ENCODE results near the gene TEX101.
A peak's percentile ranks its signal among the peaks of the same experiment; 100 is the strongest.

TEX101 gene

GRCh38 chr19:43450545-43450997 is 35.9 kb downstream of the TEX101 start:
- DNase-seq (ENCODE audit: low spot score): no peak

DNA sequence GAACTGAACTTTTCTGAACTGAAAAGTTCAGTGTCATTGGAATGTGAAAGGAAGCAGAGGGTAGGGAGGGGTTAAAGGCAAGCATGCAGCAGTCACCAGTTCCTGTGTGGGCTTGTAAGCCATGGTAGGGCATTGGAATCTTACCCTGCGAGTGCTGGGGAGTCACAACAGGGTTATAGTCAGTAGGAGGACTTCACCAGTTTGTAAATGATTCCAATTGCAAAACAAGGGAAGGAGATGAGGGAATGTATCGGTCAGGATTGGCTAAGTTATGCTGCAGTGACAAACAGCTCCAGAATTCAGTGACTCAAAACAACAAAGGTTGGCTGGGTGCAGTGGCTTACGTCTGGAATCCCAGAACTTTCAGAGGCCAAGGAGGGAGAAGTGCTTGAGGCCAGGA is 37.9 kb downstream of the TEX101 start:
- DNase-seq (ENCODE audit: low spot score): no peak

- DNase-seq (ENCODE audit: low spot score): no peak
Measured at GRCh38 chr19:43454031-43454430, 39.3 kb downstream of the TEX101 start.

DNA sequence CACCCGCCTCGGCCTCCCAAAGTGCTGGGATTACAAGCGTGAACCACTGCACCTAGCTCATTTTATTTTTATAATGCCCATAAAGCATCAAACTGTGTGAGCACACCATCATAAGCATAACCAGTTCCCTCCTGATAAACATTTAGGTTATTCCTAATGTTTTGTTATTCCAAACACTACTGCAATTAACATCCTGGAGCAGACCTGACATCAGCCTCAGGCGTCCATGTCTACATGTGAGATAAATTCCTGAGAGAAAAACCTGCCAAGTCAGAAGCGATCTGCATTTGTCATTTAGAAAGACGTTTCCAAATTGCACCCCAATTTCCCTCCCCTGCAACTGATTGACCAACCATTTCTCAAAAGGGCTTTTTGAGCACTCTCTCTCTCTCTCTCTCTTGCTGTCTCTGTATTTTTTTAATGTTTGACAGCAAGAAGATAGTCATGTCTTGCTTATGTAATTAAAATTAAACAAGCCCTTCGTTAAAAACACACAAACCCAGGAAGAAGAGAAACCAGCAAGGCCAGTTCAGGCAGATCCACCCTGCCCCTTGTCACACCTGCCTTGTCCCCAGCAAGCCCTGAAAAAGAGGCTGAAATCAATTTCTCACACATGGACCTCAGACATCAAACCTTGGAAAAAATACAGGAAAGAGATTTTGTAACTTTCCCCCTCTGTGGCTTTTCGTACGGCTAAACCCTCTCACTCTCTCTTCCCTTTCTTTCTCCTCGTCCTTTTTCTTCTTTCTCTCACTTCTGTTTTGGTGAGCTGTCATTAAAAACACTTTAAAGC is 40.8 kb downstream of the TEX101 start:
- DNase-seq (ENCODE audit: low spot score): no peak

DNA sequence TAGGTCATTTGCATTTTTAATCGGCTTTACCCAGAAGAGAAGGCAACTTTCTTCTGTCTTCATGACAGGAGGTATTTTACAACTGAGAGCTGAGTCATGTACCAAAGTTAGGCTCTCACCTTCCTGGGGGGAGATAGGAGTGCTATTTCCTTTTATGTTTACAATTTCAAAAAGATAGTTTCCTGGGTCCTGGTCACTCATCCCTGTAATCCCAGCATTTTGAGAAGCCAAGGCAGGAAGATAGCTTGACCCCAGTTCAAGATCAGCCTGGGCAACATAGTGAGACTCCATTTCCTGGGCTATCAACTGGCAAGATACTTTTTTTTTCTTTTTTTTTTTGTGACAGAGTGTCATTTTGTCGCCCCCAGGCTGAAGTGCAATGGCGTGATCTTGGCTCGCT is 43.1 kb downstream of the TEX101 start:
- no peak for DNase-seq (ENCODE audit: low spot score)

GRCh38 chr19:43460362-43461016 is 45.8 kb downstream of the TEX101 start:
- DNase-seq (ENCODE audit: low spot score): no peak

- no peak for DNase-seq (ENCODE audit: low spot score)
Measured at GRCh38 chr19:43461303-43461702, 46.6 kb downstream of the TEX101 start.

GRCh38 chr19:43462383-43462782 is 47.7 kb downstream of the TEX101 start:
- no peak for DNase-seq (ENCODE audit: low spot score)

DNA sequence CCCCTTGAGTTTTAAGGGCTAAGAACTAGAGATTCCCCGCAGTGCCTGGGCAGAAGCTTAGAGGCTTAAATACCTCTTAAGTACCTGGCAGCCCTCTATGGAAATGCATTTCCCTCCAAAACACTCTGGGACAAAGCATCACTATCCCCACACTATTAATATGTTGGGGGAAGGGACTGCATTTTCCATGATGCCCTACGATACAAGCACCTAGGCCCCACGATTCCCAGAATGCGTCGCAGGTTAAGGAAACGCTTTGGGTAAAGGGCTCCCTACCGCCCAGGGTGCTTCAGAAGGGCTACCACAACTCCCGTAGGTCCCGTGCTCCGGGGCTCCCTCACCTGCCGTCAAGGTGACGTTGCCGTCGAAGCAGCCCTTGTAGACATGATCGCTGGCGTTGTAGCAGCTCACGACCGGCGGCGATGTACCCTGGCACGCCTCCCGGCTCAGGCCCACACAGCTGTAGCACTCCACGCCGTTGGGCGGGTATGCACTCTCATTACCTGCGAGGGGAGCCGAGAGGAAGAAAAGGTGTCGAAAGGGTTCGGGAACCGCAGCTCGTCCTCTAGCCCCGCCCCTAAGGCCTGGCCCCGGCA is 48.2 kb downstream of the TEX101 start:
- DNase-seq (ENCODE audit: low spot score): no peak

DNA sequence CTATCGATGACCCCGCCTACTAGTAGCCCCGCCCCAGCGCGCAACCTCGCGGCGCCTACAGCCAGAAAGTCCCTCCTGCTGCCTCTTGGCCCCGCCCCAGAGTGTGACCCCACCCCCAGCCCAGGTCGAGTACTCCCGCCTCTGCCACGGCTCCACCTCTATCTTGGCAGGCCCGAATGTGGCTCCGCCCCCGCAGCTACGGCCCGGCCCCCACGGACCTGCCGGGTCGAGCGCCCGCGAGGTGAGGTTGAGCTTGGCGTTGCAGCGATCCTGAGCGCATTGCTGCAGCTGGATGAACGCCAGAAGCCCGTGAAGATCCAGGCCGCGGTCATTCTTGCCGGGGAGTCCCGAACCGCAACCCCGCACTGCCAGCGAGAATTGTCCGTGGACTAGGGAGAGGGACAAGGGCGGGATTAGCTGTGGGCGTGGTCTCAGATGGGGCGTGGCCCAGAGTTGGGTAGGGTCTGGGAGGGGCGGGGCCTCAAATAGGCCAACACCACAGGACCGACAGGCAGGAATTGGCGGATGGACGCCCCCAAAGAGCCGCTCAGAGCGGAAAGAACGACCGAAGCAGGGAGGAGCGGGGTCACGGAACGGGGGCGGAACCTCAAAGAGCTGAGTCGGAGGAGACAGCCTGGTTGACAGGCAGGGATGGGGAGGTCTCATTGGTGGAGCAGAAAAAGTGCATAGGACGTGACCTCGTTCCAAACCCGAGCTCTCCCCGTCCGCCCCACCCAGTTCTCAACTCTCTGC is 48.9 kb downstream of the TEX101 start:
- DNase-seq (ENCODE audit: low spot score): peak; percentile 100

- DNase-seq (ENCODE audit: low spot score): no peak
Measured at GRCh38 chr19:43464134-43464775, 49.6 kb downstream of the TEX101 start.

- DNase-seq (ENCODE audit: low spot score): no peak
Measured at GRCh38 chr19:43465468-43466120, 50.9 kb downstream of the TEX101 start, which contains the start of gene LYPD3. TSS of gene LYPD3 (minus strand) at chr19:43465608. CDS start at chr19:43465571, 37 bp downstream.

- DNase-seq (ENCODE audit: low spot score): no peak
Measured at GRCh38 chr19:43466793-43467192, 52.1 kb downstream of the TEX101 start.

DNA sequence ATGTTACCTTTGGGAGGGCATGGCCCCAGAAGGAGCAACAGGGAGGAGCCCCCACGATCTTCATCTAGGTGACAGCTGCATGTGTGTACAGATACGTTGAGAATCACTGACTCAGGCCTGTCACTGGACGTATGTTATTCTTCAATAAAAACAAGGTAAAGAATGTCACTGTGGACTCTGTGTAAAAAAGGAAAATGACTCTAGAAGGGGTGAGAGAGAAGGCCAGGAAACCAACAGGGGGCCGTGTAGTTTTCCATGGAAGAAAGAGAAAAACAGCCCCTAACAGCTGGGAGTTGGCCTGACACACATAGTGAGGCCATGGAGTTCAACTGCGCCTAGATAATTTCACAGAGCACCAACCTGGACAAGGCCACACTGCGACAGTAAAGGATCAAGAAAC is 52.6 kb downstream of the TEX101 start:
- no peak for DNase-seq (ENCODE audit: low spot score)

- no peak for DNase-seq (ENCODE audit: low spot score)
Measured at GRCh38 chr19:43467730-43468129, 53.0 kb downstream of the TEX101 start.

All from CD4-positive, alpha-beta T cell treated with Interleukin-6 at 100 ng/mL for 8 hours (primary cell).